HG03039 (cell line): ENCODE measurements around the gene C3orf80.
A peak's percentile ranks its signal among the peaks of the same experiment; 100 is the strongest.
"Not testable (repeated sequence)": the region's sequence is repeated elsewhere in the genome, so short reads cannot be mapped to it uniquely, and the experiment has no call there.

Source experiments
- ATAC-seq: cut with Tn5 transposase; IDR thresholded peaks from one replicate; pipeline ENCODE4 v1.9.1; 2021; ENCODE audit warnings: mild to moderate bottlenecking, moderate library complexity; ENCODE audit not compliant: unreplicated experiment

The C3orf80 gene

DNA sequence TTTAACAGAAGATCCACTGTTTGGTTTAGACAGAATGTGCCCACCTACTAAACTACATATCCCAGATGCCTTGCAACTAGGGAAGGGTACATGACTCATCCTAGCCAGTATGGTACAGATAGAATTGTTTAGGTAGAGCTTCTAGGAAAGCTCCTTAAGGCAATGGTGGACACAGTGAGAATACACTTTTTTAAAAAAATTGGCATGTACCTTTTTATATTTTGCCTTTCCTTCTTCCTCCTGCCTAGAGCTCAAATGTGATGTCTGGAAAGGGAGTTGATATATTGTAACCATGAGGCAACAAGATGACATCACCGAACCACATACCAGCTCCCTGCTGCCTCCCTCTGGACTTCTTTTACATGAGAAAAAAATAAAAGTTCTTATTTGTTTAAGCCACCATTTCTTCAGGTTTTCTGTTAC, 14.4 kb upstream of the C3orf80 start:
- no peak for ATAC-seq

- ATAC-seq: no peak
These were observed 12.0 kb upstream of the C3orf80 start for GRCh38 chr3:160213191-160213590.

GRCh38 chr3:160217675-160218074, 7.5 kb upstream of the C3orf80 start:
- no peak for ATAC-seq

DNA sequence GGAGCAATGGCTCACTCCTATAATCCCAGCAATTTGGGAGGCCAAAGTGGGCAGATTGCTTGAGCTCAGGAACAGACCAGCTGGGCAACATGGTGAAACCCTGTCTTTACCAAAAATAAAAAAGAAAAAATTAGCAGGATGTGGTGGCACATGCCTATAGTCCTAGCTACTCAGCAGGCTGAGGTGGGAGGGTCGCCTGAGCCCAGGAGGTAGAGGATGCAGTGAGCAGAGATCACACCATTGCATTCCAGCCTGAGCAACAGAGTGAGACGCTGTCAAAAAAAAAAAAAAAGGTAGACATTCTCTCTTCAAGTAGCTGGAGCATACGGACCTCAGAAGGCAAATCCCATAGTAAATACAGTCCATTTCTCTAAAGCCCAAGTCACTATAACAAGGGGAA, 7.1 kb upstream of the C3orf80 start:
- ATAC-seq: no peak

DNA sequence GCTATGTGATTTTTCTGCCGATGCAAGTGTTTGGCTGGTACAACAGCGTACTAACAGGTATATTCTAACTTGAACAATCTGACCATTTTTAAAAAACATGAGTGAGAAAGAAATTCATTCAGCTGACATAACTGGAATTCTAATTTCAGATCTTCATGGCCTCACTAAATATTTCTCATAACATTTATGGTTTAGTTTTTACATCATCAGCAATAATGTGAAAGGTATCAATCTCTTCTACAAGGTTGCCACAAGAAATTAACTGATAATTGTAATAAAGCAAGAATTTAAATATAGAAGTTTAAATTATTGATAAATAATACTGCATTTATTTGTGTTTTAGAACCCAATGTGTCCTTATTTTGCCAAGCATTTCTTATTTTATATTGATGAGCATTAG, 5.2 kb upstream of the C3orf80 start:
- ATAC-seq: no peak

GRCh38 chr3:160221019-160221418, 4.2 kb upstream of the C3orf80 start:
- ATAC-seq: no peak

DNA sequence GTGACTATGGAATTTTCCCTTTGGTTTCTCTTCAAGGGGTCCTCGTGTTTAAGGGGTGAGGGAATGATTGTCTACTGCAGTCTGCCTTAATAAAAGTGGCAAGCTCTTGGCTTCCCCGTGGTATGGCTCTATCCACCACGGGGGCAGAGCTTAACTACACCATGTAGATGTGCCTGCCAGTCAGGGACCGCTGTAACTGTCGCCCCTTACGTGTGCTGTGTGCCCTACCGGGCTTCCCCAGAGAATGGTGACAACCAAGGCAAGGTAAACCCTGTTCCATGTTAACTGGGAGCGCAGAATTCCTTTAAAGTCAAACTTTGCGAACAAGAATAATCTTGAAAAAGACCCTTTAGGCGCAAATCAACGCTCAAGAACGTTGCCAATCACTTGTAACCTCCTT, 966 bp upstream of the C3orf80 start:
- ATAC-seq: no peak

DNA sequence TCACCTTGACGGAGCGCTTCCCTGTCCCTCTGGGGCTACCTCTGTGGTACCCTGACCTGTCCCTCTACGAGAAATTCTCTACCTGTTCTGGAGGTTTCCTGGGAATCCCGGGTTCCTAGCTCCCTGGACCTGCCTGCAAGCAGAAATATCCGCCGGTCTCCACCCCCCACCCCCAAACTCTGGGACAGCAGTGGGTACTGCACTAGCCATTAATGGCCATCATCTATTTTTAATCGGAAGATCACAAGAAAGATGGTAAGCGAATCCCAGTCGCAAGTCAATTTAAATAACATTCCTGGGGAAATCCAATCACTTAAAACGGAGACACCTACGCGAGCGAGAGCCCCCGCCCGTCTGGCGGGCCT, 429 bp upstream of the C3orf80 start:
- no peak for ATAC-seq

DNA sequence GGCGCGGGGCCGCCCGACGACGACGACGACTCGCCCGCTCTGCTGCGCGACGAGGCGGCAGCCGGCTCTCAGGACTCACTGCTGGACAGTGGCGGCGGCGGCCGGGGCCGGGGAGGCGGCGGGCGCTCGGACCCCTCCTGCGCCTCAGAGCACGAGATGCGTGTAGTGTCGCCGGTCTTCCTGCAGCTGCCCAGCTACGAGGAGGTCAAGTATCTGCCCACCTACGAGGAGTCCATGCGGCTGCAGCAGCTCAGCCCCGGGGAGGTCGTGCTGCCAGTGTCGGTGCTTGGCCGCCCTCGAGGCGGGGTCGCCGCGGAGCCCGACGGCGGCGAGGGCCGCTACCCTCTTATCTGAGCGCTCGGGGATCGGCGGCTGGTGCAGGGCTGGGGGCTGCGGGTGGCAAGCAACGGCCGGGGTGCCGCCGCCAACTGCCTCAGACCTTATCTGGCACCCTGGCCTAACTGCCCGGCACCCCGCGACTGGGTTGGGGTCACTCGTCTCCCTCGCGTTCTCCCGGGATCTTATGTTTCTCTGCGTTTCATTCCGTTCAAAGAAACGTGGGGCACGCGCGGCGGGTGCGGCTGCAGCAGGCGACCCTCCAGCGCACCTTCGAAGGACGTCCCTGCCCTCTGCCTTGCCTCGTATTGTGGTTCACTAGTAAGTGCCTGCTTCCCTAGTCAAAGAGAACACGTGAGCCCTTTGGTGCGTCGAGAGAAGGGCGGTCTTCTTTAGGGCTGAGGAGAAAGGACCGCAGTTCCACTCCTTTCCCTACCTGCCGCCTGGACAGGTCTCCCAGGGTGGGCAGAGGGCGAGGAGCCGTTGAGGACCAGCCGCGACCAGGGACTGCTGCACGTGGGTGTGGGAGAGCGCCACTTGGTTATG, 1.0 kb downstream of the C3orf80 start:
- peak; percentile 17 for ATAC-seq

DNA sequence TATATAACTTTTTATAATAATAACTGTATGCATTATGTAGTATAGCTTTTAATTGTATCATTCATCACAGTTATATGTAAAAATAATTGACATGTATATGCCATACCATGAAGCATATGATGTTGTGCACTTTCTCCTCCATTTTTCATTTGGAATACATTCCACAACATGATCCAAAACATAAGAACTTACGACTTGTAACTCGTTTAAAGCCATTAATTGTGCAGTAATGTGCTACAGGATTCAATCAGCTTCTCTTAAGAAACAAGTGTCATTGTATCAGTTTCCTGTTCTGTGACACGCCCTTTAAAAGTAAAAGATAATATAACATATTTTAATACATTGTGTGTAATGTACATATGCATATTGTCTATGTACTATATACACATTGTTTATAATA, 2.2 kb downstream of the C3orf80 start:
- ATAC-seq: no peak

- no peak for ATAC-seq
These were observed 6.8 kb downstream of the C3orf80 start for GRCh38 chr3:160232014-160232413.

- not testable (repeated sequence) for ATAC-seq
These were observed 15.5 kb downstream of the C3orf80 start for GRCh38 chr3:160240719-160241118.

GRCh38 chr3:160245261-160245800, 20.1 kb downstream of the C3orf80 start:
- no peak for ATAC-seq

- ATAC-seq: no peak
These were observed 22.5 kb downstream of the C3orf80 start for GRCh38 chr3:160247766-160248165.

DNA sequence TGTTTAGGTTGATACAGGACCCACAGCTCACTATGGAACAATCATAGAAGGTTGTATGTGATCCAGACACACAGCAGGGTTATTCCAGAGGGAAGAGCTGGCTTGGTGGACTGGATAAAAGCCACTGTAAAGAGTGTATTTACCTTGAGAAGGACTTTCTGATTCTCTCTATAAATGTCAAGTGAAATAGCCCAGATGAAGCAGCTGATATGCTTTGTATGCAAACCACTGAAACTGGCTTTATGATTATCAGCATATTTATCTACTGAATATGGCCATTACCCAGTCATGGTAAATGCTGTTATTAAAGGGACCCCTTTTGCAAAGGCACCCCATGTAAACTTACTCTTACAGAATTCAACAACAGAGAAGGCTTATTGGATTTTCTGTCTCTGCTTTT, 28.1 kb downstream of the C3orf80 start:
- ATAC-seq: no peak

- no peak for ATAC-seq
These were observed 32.4 kb downstream of the C3orf80 start for GRCh38 chr3:160257606-160258005.

- ATAC-seq: no peak
These were observed 34.4 kb downstream of the C3orf80 start for GRCh38 chr3:160259589-160259988.

DNA sequence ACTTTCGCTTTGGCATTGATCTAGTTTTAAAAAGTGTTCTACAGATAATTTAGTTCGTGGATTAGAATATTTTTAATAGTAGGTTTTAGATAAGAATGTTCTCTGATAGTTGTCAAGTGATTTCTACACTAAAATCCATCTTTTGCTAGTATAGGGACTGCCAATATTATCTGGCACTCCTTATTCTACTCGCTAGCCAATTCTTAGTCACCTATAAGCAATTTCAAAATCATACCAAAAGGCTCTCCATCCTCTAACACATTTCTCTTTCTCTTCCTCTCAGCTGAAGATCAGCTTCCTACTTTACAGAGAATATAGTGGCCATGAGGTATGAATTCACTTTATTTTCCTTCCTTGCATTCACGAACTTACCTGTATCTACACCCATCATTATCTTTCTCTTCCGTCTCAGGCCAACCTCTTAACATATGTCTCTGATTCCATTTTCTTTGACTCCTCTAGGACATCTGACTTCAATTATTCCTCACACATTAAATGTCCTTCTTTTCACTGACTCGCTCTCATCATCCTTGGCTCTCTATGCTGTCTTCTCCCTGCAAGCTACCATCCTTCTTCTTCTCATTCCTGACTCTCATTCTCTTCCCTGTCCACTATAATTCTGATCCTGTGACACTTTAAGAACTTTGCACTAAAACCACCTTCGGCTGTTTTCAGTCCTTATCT, 35.5 kb downstream of the C3orf80 start:
- ATAC-seq: no peak

DNA sequence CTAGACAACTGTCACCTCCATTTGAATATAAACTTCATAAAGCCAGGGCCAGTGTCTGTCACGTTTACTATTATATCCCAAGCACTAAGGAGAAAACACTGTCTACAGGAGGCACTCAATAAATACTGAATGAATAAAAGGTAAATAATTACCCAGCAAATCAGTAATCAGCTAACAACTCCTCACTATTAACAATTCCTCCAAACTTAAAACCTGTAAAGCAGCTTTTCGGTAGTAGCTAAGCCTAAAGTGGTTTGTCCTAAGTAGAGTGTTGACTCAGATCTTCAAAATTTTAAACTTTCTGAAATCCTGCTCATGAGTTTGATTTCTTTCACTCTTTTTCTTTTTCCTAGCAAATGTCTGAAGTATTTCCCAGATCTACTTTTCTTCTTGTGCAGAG, 39.9 kb downstream of the C3orf80 start:
- no peak for ATAC-seq
